NT2/D1 (cell line): ENCODE data around the gene GGA2.

Experiments used
- DNase-seq: peaks from one replicate; pipeline ENCODE4 v3.0.0-alpha.2; 2011; ENCODE audit warnings: low read depth, low spot score
- H3K27me3 ChIP-seq: 2 replicates; pipeline ENCODE4 v1.6.0; 2011; ENCODE audit warnings: mild to moderate bottlenecking; ENCODE audit not compliant: insufficient read length, insufficient read depth
- H3K36me3 ChIP-seq: 2 replicates; pipeline ENCODE4 v1.6.1; 2011; ENCODE audit warnings: mild to moderate bottlenecking, low read length, mixed read lengths; ENCODE audit not compliant: insufficient read depth, insufficient read length
- H3K4me1 ChIP-seq: 2 replicates; pipeline ENCODE4 v1.5.1; 2011; ENCODE audit not compliant: insufficient read depth, insufficient read length
- H3K4me3 ChIP-seq: 2 replicates; pipeline ENCODE4 v1.5.1; 2011; ENCODE audit warnings: low read depth; ENCODE audit not compliant: insufficient read length
- H3K9ac ChIP-seq: 2 replicates; pipeline ENCODE4 v1.6.0; 2011; ENCODE audit warnings: low read depth; ENCODE audit not compliant: insufficient read length
- H3K9me3 ChIP-seq: 2 replicates; pipeline ENCODE4 v1.5.1; 2011; ENCODE audit warnings: mild to moderate bottlenecking, low read length; ENCODE audit not compliant: insufficient read depth
- SUZ12 ChIP-seq: IDR thresholded peaks from 2 replicates; pipeline ENCODE4 v1.6.1; 2011; ENCODE audit not compliant: insufficient read length, insufficient read depth; ENCODE audit errors: extremely low read depth
- YY1 ChIP-seq: IDR thresholded peaks from 2 replicates; pipeline ENCODE4 v1.6.1; 2011; ENCODE audit not compliant: insufficient read length, insufficient read depth
- ZNF274 ChIP-seq: IDR thresholded peaks from 2 replicates; pipeline ENCODE4 v1.6.1; 2011; ENCODE audit warnings: mild to moderate bottlenecking, low read depth, low read length

Gene GGA2

GRCh38 chr16:23423496-23424049 is 86.7 kb downstream of the GGA2 start:
- H3K27me3 ChIP-seq, result no peaks in the 10 kb centered on the region
- H3K36me3 ChIP-seq, result peaks cover 11% of the 10 kb centered on the region
- H3K9me3 ChIP-seq, result no peaks in the 10 kb centered on the region
- no peak overlapping the region for H3K9ac ChIP-seq
- no peak overlapping the region for H3K4me3 ChIP-seq
- H3K4me1 ChIP-seq, result peaks cover 11% of the 10 kb centered on the region
- TF ChIP-seq YY1 (no peak), ZNF274 (no peak), SUZ12 (no peak)
- DNase-seq, result no peak

DNA sequence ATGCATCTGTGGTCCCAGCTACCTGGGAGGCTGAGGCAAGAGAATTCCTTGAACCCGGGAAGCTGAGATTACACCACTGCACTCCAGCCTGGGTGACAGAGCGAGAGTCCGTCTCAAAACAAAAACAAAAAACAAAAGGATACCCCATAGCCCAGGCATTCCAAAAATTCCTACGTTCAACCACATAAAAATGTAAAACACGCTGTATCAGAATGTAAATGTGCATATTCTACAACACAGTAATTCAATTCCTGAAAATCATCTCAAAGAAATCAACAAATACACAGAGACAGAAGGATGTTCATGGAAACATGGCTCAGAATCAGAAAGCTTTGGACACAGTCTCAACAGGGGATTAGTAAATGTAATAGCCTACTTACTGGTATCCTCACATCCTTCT is 90.3 kb downstream of the GGA2 start:
- H3K4me1 ChIP-seq, result peaks cover 11% of the 10 kb centered on the region
- DNase-seq, result no peak
- H3K9me3 ChIP-seq, result no peaks in the 10 kb centered on the region
- H3K27me3 ChIP-seq, result no peaks in the 10 kb centered on the region
- TF ChIP-seq ZNF274 (no peak), SUZ12 (no peak), YY1 (no peak)
- H3K36me3 ChIP-seq, result peaks cover 36% of the 10 kb centered on the region
- no peak overlapping the region for H3K4me3 ChIP-seq
- H3K9ac ChIP-seq, result no peak overlapping the region

GRCh38 chr16:23416816-23417215 is 93.5 kb downstream of the GGA2 start:
- Histone ChIP-seq H3K9ac (no peak overlapping the region), H3K9me3 (no peaks in the 10 kb centered on the region), H3K4me1 (peaks cover 3% of the 10 kb centered on the region), H3K27me3 (no peaks in the 10 kb centered on the region), H3K36me3 (peaks cover 44% of the 10 kb centered on the region), H3K4me3 (no peak overlapping the region)
- TF ChIP-seq SUZ12, result no peak
- TF ChIP-seq ZNF274, result no peak
- no peak for TF ChIP-seq YY1
- DNase-seq, result no peak

- DNase-seq, result no peak
- H3K4me3 ChIP-seq, result no peak overlapping the region
- no peak for TF ChIP-seq YY1
- no peaks in the 10 kb centered on the region for H3K4me1 ChIP-seq
- H3K9ac ChIP-seq, result no peak overlapping the region
- H3K36me3 ChIP-seq, result peaks cover 51% of the 10 kb centered on the region
- H3K27me3 ChIP-seq, result no peaks in the 10 kb centered on the region
- no peaks in the 10 kb centered on the region for H3K9me3 ChIP-seq
Observed at GRCh38 chr16:23414731-23415130, 95.6 kb downstream of the GGA2 start.
